ENCODE measurements around the gene DNAH10. TPM values are rescaled to one million over a fixed set of nuclear protein-coding genes. Genes with fewer than 3 reads are reported as not detected.

Gene DNAH10
- total RNA-seq, 1 donor from 2014 or later, result 1.2 TPM

GRCh38 chr12:123923927-123924326 is 161.8 kb downstream of the DNAH10 start:
- Mint-ChIP-seq H3K4me3 (ENCODE audit: unreplicated experiment) (no peak overlapping the region), H3K27ac (ENCODE audit: unreplicated experiment) (no peak overlapping the region), H3K27me3 (ENCODE audit: low read depth) (no peaks in the 10 kb centered on the region), H3K9me3 (ENCODE audit: low read depth) (no peaks in the 10 kb centered on the region), H3K36me3 (ENCODE audit: low read depth) (no peaks in the 10 kb centered on the region), H3K4me1 (ENCODE audit: low read depth) (no peaks in the 10 kb centered on the region)
- no peak for TF ChIP-seq CTCF (IDR thresholded peaks at IDR 0.05)
- no peak for DNase-seq (ENCODE audit: low spot score)

GRCh38 chr12:123924539-123924938 is 162.4 kb downstream of the DNAH10 start:
- Mint-ChIP-seq H3K4me1 (ENCODE audit: low read depth) (no peaks in the 10 kb centered on the region), H3K27ac (ENCODE audit: unreplicated experiment) (no peak overlapping the region), H3K36me3 (ENCODE audit: low read depth) (no peaks in the 10 kb centered on the region), H3K27me3 (ENCODE audit: low read depth) (no peaks in the 10 kb centered on the region), H3K4me3 (ENCODE audit: unreplicated experiment) (no peak overlapping the region), H3K9me3 (ENCODE audit: low read depth) (no peaks in the 10 kb centered on the region)
- no peak for DNase-seq (ENCODE audit: low spot score)
- TF ChIP-seq CTCF (IDR thresholded peaks at IDR 0.05), result no peak

- TF ChIP-seq CTCF (IDR thresholded peaks at IDR 0.05), result no peak
- Mint-ChIP-seq H3K27ac (ENCODE audit: unreplicated experiment) (no peak overlapping the region), H3K27me3 (ENCODE audit: low read depth) (no peaks in the 10 kb centered on the region), H3K36me3 (ENCODE audit: low read depth) (peaks cover 6% of the 10 kb centered on the region), H3K4me3 (ENCODE audit: unreplicated experiment) (no peak overlapping the region), H3K4me1 (ENCODE audit: low read depth) (no peaks in the 10 kb centered on the region), H3K9me3 (ENCODE audit: low read depth) (peaks cover 13% of the 10 kb centered on the region)
- peak; percentile 84 for DNase-seq (ENCODE audit: low spot score)
Observed at GRCh38 chr12:123928274-123928865, 166.3 kb downstream of the DNAH10 start.

GRCh38 chr12:123928897-123929296 is 166.8 kb downstream of the DNAH10 start:
- no peak for DNase-seq (ENCODE audit: low spot score)
- H3K36me3 Mint-ChIP-seq (ENCODE audit: low read depth), result peaks cover 6% of the 10 kb centered on the region
- no peak overlapping the region for H3K4me3 Mint-ChIP-seq (ENCODE audit: unreplicated experiment)
- no peak for TF ChIP-seq CTCF (IDR thresholded peaks at IDR 0.05)
- no peaks in the 10 kb centered on the region for H3K4me1 Mint-ChIP-seq (ENCODE audit: low read depth)
- H3K27ac Mint-ChIP-seq (ENCODE audit: unreplicated experiment), result no peak overlapping the region
- peaks cover 13% of the 10 kb centered on the region for H3K9me3 Mint-ChIP-seq (ENCODE audit: low read depth)
- H3K27me3 Mint-ChIP-seq (ENCODE audit: low read depth), result no peaks in the 10 kb centered on the region

GRCh38 chr12:123929946-123930583 is 168.0 kb downstream of the DNAH10 start:
- H3K36me3 Mint-ChIP-seq (ENCODE audit: low read depth), result peaks cover 6% of the 10 kb centered on the region
- peaks cover 13% of the 10 kb centered on the region for H3K9me3 Mint-ChIP-seq (ENCODE audit: low read depth)
- no peak for TF ChIP-seq CTCF (IDR thresholded peaks at IDR 0.05)
- no peak for DNase-seq (ENCODE audit: low spot score)
- no peaks in the 10 kb centered on the region for H3K27me3 Mint-ChIP-seq (ENCODE audit: low read depth)
- H3K4me3 Mint-ChIP-seq (ENCODE audit: unreplicated experiment), result no peak overlapping the region
- H3K4me1 Mint-ChIP-seq (ENCODE audit: low read depth), result no peaks in the 10 kb centered on the region
- no peak overlapping the region for H3K27ac Mint-ChIP-seq (ENCODE audit: unreplicated experiment)
